Measurements from ENCODE around the gene ADCY10. TPM values are rescaled to one million over a fixed set of nuclear protein-coding genes. Genes with fewer than 3 reads are reported as not detected.
"Not testable (repeated sequence)": the region's sequence is repeated elsewhere in the genome, so short reads cannot be mapped to it uniquely, and the experiment has no call there.

The ADCY10 gene
- 0.97 TPM for total RNA-seq
- long read RNA-seq, result 0 reads

DNA sequence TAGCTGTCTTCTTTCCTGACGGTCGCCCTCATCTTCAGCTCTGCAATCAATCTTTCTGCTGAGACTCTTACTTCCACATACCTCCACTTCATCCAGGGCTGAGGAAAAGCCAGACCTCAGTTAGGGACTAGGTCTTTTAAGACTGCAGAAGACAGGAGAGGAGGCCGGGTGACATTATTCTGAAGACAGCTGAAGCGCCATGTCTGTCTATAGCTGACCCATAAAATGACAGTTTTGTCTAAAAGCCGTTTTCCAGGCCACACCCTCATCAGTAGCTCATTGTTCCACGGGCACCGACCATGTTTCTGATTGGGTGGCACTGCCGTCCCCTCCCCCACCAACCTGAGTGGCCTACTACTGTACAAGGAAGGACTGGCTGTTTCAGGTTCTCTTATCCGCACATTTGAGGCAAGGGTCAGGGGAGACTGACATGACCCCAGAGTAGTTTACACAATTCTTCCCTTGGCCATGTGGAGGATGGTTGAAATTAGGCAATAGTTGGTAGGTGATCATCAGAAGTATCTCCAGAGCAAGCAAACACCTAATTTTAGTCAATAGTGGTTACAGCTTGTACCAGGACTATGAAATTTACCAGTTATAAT lies at the start of gene ADCY10:
TSS of gene ADCY10 (minus strand) at position 240 of the 602 bp plus-strand sequence. CDS start 8,994 bp downstream, outside the sequence.
- intact Hi-C loops (cut with DNase I), result no loop called here
- DNase-seq (ENCODE audit: low spot score), result no peak

- DNase-seq (ENCODE audit: low spot score), result no peak
- intact Hi-C loops (cut with DNase I), result no loop called here
Measured at GRCh38 chr1:167957710-167958109, 43.8 kb upstream of the ADCY10 start.

DNA sequence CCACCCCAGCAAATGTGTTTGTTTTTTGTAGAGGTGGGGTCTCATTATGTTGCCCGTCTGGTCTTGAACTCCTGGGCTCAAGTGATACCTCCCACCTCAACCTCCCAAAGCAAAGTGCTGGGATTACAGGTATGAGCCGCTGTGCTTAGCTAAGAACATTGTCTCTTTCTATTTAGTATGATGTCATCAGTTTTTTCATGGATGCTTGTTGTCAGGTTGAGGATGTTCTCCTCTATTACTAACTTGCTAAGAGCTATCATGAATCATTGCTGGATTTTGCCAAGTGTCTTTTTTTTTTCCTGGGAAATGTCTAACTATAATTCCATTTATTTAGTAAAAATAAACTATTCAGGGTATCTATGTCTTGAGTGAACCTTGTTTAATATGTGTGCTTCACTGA lies 42.0 kb upstream of the ADCY10 start:
- DNase-seq (ENCODE audit: low spot score), result no peak
- intact Hi-C loops (cut with DNase I), result no loop called here

GRCh38 chr1:167950569-167950968 lies 36.6 kb upstream of the ADCY10 start:
- intact Hi-C loops (cut with DNase I), result no loop called here
- DNase-seq (ENCODE audit: low spot score), result no peak

DNA sequence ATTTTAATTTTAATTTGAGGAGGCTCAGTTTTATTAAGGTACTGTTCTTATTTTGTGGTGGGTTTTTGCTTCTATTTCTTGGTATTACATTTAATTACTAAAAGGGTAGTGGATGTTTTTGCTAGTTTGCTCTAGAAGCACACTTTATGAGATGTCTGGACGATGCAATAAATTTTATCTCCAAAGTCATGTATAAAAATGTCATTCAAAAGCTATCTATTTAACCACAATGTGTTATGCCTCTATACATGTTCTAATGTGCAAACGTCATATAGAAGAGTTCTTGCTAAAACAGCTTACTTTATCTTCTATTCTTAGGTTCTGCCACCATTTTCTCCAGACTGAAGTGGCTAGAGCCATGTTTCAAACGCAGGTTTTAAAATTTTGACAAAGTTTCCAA lies 35.9 kb upstream of the ADCY10 start:
- intact Hi-C loops (cut with DNase I), result no loop called here

GRCh38 chr1:167947733-167948132 lies 33.8 kb upstream of the ADCY10 start:
- intact Hi-C loops (cut with DNase I), result no loop called here
- no peak for DNase-seq (ENCODE audit: low spot score)

More for the DNA sequence above, 35.9 kb upstream of the ADCY10 start:
- no peak for DNase-seq (ENCODE audit: low spot score)

GRCh38 chr1:167943541-167943940 lies 29.6 kb upstream of the ADCY10 start:
- no peak for DNase-seq (ENCODE audit: low spot score)
- intact Hi-C loops (cut with DNase I), result no loop called here

GRCh38 chr1:167940264-167940663 lies 26.3 kb upstream of the ADCY10 start:
- DNase-seq (ENCODE audit: low spot score), result no peak
- intact Hi-C loops (cut with DNase I), result no loop called here

DNA sequence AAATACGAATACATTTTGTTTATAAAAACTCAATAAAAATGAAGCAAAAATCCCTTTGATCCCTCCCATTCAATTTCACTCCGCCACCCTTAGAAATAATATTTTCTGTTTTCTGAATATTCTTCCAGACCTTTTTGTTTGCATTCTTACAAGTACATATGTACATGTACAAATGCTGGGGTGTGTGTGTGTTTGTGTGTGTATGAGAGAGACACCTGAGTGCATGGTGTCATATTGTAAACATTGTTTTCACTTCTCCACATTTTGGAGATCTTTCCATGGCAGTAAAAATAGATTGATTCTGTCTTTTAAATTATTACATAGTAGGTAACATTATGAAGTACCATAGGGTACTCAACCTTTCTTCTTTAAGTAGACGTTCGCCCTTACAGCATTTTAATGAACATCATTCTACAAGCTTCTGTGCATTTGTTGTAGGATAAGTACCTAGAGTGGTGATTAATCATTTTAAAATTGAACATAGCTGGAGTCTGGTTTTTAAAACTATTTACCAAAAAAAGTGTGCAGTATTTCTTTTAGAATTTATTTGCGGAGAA lies 24.2 kb upstream of the ADCY10 start:
- intact Hi-C loops (cut with DNase I), result loop anchor here (5.0 to 10.0 kb wide), 6 partner anchors 116 to 1427 kb away; partner anchors contain the start of genes BLZF1, NME7, POU2F1 and TIPRL
- no peak for DNase-seq (ENCODE audit: low spot score)

GRCh38 chr1:167937709-167938010 lies 23.7 kb upstream of the ADCY10 start:
- intact Hi-C loops (cut with DNase I), result loop anchor here (2.0 to 10.0 kb wide), 7 partner anchors 115 to 1427 kb away; partner anchors contain the start of genes BLZF1, MPZL1, NME7 and POU2F1
- no peak for DNase-seq (ENCODE audit: low spot score)

DNA sequence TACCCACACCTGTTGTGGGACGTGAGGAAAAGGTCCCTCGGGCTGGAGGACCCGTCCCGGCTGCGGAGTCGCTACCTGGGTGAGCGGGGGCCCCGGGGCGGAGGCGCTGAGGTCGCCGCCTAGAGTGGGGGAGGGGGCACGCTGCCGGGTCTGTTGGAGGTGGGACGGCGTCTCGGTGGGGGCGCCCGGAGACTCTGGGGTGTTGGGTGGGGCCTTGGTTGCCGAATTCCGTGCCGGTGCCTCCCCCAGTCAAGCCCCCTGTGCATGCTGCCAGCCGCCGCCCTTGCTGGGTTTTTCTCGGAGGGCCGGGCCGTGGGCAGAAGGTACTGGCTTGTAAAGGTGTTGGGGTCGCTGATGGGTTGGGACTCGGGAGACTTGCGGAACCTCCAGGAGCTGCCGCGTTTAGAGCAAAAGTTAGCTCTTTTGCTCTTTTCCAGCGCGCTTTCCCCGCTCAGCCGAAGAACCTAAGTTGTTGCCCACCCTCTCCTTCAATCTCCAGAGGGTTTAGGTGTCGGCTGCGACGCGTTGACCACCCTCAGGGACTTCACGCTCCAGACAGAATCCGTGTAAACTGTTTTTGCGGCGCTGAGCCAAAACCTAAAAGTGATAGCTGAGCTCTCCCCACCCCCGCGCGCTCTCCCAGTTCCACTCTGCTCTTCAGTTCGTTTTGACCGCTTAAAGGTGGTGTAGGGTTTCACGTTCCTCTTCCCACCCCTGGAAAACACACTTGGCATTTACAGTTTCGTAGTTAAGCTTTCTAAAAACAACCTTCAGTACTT lies 23.2 kb upstream of the ADCY10 start, which contains the start of gene MPC2:
TSS of gene MPC2 (minus strand) at position 143 of the 779 bp plus-strand sequence. CDS start 1,231 bp downstream, outside the sequence.
- intact Hi-C loops (cut with DNase I), result loop anchor here (2.0 to 10.0 kb wide), 7 partner anchors 115 to 1428 kb away; partner anchors contain the start of genes BLZF1, MPZL1, NME7 and POU2F1
- DNase-seq (ENCODE audit: low spot score), result peak; percentile 87

GRCh38 chr1:167936068-167936929 lies 22.4 kb upstream of the ADCY10 start, which contains the start of gene DCAF6:
TSS of gene DCAF6 (plus strand) at chr1:167936683. CDS start at chr1:167936912, 229 bp downstream.
- intact Hi-C loops (cut with DNase I), result loop anchor here (2.0 to 10.0 kb wide), 7 partner anchors 114 to 1429 kb away; partner anchors contain the start of genes BLZF1, MPZL1, NME7 and POU2F1
- peak; percentile 99 for DNase-seq (ENCODE audit: low spot score)

GRCh38 chr1:167935216-167936067 lies 21.5 kb upstream of the ADCY10 start:
- no peak for DNase-seq (ENCODE audit: low spot score)

DNA sequence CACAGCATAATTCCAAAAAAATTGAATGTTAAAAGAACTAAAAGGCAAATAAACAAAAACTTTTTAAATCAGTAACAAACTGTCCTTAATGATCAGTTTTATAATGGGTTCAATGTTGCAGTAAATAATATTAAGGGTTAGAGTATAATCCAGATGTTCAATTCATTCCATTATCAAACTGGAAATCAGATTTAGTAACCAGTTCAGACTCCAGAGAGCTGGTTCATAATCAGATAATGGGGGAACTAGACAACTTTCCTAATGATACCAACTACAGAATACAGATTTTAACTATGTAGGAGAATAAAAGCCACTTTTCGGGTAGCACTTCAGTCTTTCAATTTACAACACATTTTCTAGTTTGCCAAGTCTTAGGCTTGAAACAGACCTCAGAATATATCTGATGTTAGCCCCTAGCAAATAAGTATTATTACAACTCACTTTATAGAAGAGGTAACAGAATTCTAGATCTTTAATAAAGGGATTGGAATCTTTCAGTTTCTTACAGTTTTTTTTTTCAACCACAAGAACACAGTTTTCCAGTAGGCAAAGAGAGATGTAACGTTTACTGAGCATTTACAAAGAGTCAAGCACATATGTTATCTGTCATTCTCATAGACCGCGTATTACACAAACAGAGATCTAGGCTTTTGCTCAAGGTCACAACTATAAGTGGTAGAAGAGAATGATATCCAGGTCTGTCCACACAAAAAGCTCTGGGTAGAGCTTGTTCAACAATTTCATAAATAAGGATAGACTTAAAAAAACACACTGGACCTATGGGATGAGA lies 20.7 kb upstream of the ADCY10 start:
- intact Hi-C loops (cut with DNase I), result loop anchor here (2.0 to 10.0 kb wide), 7 partner anchors 112 to 1430 kb away; partner anchors contain the start of genes BLZF1, NME7, POU2F1 and TIPRL
- DNase-seq (ENCODE audit: low spot score), result no peak

More at GRCh38 chr1:167935216-167936067, 21.5 kb upstream of the ADCY10 start:
- intact Hi-C loops (cut with DNase I), result loop anchor here (2.0 to 10.0 kb wide), 8 partner anchors 113 to 1429 kb away; partner anchors contain the start of genes BLZF1, MPZL1, NME7 and POU2F1

- intact Hi-C loops (cut with DNase I), result loop anchor here (2.0 to 10.0 kb wide), 2 partner anchors 219 to 1431 kb away; partner anchors contain the start of genes BLZF1 and NME7
- no peak for DNase-seq (ENCODE audit: low spot score)
Measured at GRCh38 chr1:167933788-167934187, 19.9 kb upstream of the ADCY10 start.

- intact Hi-C loops (cut with DNase I), result loop anchor here (10.0 kb wide), 1 partner anchor 1435 kb away; the partner anchor contains the start of genes BLZF1 and NME7
Measured at GRCh38 chr1:167929725-167930124, 15.8 kb upstream of the ADCY10 start.

GRCh38 chr1:167928919-167929318 lies 15.0 kb upstream of the ADCY10 start:
- DNase-seq (ENCODE audit: low spot score); intact Hi-C loops (cut with DNase I): not testable (repeated sequence)

More at GRCh38 chr1:167929725-167930124, 15.8 kb upstream of the ADCY10 start:
- DNase-seq (ENCODE audit: low spot score), result no peak

Data from cardiac septum (tissue), 1 donor.